Measurements from ENCODE around the gene TNS3. TPM values are rescaled to one million over a fixed set of nuclear protein-coding genes. Genes with fewer than 3 reads are reported as not detected.

TNS3 gene
- polyA plus RNA-seq, 1 donor from 2014 or later, result 12.5 TPM

GRCh38 chr7:47331179-47331565 lies 250.7 kb downstream of the TNS3 start:
- Mint-ChIP-seq H3K36me3 (no peaks in the 10 kb centered on the region), H3K27me3 (no peaks in the 10 kb centered on the region), H3K4me3 (no peak overlapping the region), H3K9me3 (no peaks in the 10 kb centered on the region), H3K27ac (peak overlapping the region in 1 of 3 donors; percentile 2), H3K4me1 (peaks cover 0 to 2% (median 2%) of the 10 kb centered on the region in 3 donors)

DNA sequence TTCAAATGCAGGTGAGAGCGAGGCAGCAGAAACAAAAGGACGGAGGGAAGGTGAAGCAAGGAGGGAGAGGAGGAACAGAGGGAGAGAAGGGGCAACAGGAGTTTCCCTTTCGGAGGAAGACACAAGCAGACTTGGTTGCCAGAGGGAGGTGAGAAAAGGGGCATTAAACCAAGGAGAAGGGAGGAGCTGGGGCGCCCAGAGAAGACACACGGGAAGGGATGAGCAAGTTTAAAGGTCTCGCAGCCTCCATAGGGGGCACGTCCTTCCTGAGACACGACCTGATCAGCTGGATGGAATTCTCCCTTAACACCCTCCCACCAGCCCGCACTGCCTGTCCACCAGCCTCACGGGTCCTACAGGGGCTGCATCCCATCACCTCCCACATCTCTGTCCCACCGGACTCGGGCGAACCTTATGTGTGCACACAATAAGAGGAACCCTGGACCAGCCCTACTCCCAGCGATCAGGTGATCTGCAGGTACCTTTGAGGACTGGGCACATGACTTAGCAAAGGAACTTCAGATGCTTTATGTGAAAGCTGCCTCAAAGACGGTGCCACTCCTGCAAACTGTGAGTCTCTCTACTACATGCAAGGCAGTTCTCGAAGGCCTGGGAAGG lies 251.2 kb downstream of the TNS3 start:
- no peaks in the 10 kb centered on the region for H3K36me3 Mint-ChIP-seq
- H3K27me3 Mint-ChIP-seq, result no peaks in the 10 kb centered on the region
- peak overlapping the region in 1 of 3 donors; percentile 2 for H3K27ac Mint-ChIP-seq
- H3K4me1 Mint-ChIP-seq, result peaks cover 0 to 2% (median 2%) of the 10 kb centered on the region in 3 donors
- H3K4me3 Mint-ChIP-seq, result no peak overlapping the region
- H3K9me3 Mint-ChIP-seq, result no peaks in the 10 kb centered on the region

- no peak overlapping the region for H3K4me3 Mint-ChIP-seq
- H3K4me1 Mint-ChIP-seq, result peaks cover 0 to 2% (median 2%) of the 10 kb centered on the region in 3 donors
- no peaks in the 10 kb centered on the region for H3K36me3 Mint-ChIP-seq
- H3K9me3 Mint-ChIP-seq, result no peaks in the 10 kb centered on the region
- H3K27ac Mint-ChIP-seq, result no peak overlapping the region
- H3K27me3 Mint-ChIP-seq, result no peaks in the 10 kb centered on the region
Observed at GRCh38 chr7:47330026-47330425, 251.9 kb downstream of the TNS3 start.

- H3K4me1 Mint-ChIP-seq, result peaks cover 0 to 2% (median 2%) of the 10 kb centered on the region in 3 donors
- no peak overlapping the region for H3K4me3 Mint-ChIP-seq
- H3K9me3 Mint-ChIP-seq, result no peaks in the 10 kb centered on the region
- no peaks in the 10 kb centered on the region for H3K27me3 Mint-ChIP-seq
- H3K36me3 Mint-ChIP-seq, result no peaks in the 10 kb centered on the region
- H3K27ac Mint-ChIP-seq, result no peak overlapping the region
Observed at GRCh38 chr7:47329320-47329926, 252.5 kb downstream of the TNS3 start.

GRCh38 chr7:47328392-47329319 lies 253.3 kb downstream of the TNS3 start:
- Mint-ChIP-seq H3K4me1 (peaks cover 0 to 2% (median 2%) of the 10 kb centered on the region in 3 donors), H3K9me3 (no peaks in the 10 kb centered on the region), H3K27ac (peak overlapping the region in 1 of 3 donors; percentile 32), H3K27me3 (no peaks in the 10 kb centered on the region), H3K4me3 (no peak overlapping the region), H3K36me3 (no peaks in the 10 kb centered on the region)

- H3K27ac Mint-ChIP-seq, result peak overlapping the region in 1 of 3 donors; percentile 32
- H3K4me3 Mint-ChIP-seq, result no peak overlapping the region
- no peaks in the 10 kb centered on the region for H3K36me3 Mint-ChIP-seq
- peaks cover 0 to 2% (median 2%) of the 10 kb centered on the region in 3 donors for H3K4me1 Mint-ChIP-seq
- no peaks in the 10 kb centered on the region for H3K9me3 Mint-ChIP-seq
- H3K27me3 Mint-ChIP-seq, result no peaks in the 10 kb centered on the region
Observed at GRCh38 chr7:47327698-47328391, 254.1 kb downstream of the TNS3 start.

- H3K27ac Mint-ChIP-seq, result peak overlapping the region in 1 of 3 donors; percentile 5
- no peak overlapping the region for H3K4me3 Mint-ChIP-seq
- peaks cover 0 to 2% (median 2%) of the 10 kb centered on the region in 3 donors for H3K4me1 Mint-ChIP-seq
- no peaks in the 10 kb centered on the region for H3K9me3 Mint-ChIP-seq
- H3K27me3 Mint-ChIP-seq, result no peaks in the 10 kb centered on the region
- peaks cover 2% of the 10 kb centered on the region for H3K36me3 Mint-ChIP-seq
Observed at GRCh38 chr7:47327346-47327697, 254.6 kb downstream of the TNS3 start.

DNA sequence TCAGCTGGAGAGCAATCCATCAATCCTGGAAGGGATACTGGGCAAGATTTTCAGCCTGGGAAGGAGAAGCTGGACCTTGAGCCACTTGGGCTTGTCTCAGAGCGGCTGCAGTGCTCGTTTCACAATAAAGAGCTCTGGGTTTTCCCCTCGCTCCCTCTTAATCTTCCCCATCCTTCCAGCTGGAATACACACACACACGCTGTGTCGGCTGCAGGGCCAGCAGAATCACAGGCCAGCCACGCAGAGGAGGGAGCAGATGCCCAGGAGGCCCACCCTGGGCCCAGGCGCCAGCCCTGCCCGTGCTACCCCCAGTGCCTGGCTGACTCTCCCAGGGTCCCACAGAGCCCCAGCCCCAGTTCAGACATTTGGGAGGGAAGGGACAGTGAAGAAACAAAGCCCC lies 255.1 kb downstream of the TNS3 start:
- H3K9me3 Mint-ChIP-seq, result no peaks in the 10 kb centered on the region
- no peaks in the 10 kb centered on the region for H3K27me3 Mint-ChIP-seq
- H3K4me3 Mint-ChIP-seq, result no peak overlapping the region
- peaks cover 2% of the 10 kb centered on the region for H3K36me3 Mint-ChIP-seq
- H3K4me1 Mint-ChIP-seq, result peaks cover 0 to 2% (median 2%) of the 10 kb centered on the region in 3 donors
- H3K27ac Mint-ChIP-seq, result peak overlapping the region in 1 of 3 donors; percentile 5

DNA sequence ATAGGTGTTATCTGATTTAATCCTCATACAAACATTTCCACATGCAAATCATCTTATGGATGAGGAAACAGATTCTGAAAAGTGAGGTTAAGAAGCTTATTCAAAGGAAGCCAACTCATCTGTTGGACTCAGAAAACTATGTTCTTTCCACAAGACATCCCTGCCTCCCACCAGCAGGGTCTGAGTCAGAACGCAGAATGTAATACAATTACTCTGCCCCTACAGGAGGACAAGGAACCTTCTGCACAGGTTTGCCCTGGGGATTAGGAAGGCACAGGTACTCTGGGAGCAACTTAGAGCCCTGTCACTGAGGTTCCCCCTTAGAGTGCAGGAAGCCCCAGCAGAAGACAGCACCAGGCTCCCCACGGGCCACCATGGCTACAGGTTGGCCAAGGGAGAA lies 255.7 kb downstream of the TNS3 start:
- peaks cover 0 to 2% (median 2%) of the 10 kb centered on the region in 3 donors for H3K4me1 Mint-ChIP-seq
- peaks cover 2% of the 10 kb centered on the region for H3K36me3 Mint-ChIP-seq
- H3K4me3 Mint-ChIP-seq, result no peak overlapping the region
- H3K27me3 Mint-ChIP-seq, result no peaks in the 10 kb centered on the region
- no peak overlapping the region for H3K27ac Mint-ChIP-seq
- no peaks in the 10 kb centered on the region for H3K9me3 Mint-ChIP-seq

GRCh38 chr7:47325337-47325736 lies 256.6 kb downstream of the TNS3 start:
- peaks cover 0 to 2% (median 2%) of the 10 kb centered on the region in 3 donors for H3K4me1 Mint-ChIP-seq
- peaks cover 6% of the 10 kb centered on the region for H3K36me3 Mint-ChIP-seq
- no peaks in the 10 kb centered on the region for H3K27me3 Mint-ChIP-seq
- no peaks in the 10 kb centered on the region for H3K9me3 Mint-ChIP-seq
- H3K4me3 Mint-ChIP-seq, result no peak overlapping the region
- H3K27ac Mint-ChIP-seq, result peak overlapping the region in 1 of 3 donors; percentile 4

GRCh38 chr7:47323904-47324303 lies 258.0 kb downstream of the TNS3 start:
- Mint-ChIP-seq H3K36me3 (peaks cover 6% of the 10 kb centered on the region), H3K9me3 (no peaks in the 10 kb centered on the region), H3K4me3 (no peak overlapping the region), H3K4me1 (peaks cover 0 to 2% (median 1%) of the 10 kb centered on the region in 3 donors), H3K27ac (no peak overlapping the region), H3K27me3 (no peaks in the 10 kb centered on the region)

DNA sequence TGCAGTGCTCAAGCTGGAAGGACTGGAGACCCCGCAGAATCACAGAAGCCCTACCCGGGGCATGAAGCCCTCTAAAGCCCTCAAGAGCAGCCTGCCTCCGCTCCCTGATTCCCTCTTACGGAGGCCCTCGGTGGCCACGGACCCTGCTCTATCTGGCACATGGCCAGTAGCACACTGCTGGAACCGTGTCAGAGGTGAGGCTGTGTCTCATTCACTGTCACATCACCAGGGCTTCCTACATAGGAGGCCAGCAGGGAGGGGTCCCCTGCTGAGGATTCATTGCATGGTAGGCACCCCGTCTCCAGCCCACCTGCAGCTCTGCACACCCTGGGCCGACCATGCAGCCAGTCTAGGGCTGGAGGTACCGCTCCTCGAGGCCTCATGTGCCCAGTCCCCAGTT lies 259.2 kb downstream of the TNS3 start:
- no peak overlapping the region for H3K4me3 Mint-ChIP-seq
- no peaks in the 10 kb centered on the region for H3K27me3 Mint-ChIP-seq
- peaks cover 8% of the 10 kb centered on the region for H3K36me3 Mint-ChIP-seq
- H3K9me3 Mint-ChIP-seq, result no peaks in the 10 kb centered on the region
- H3K27ac Mint-ChIP-seq, result peak overlapping the region in 1 of 3 donors; percentile 65
- H3K4me1 Mint-ChIP-seq, result no peaks in the 10 kb centered on the region

DNA sequence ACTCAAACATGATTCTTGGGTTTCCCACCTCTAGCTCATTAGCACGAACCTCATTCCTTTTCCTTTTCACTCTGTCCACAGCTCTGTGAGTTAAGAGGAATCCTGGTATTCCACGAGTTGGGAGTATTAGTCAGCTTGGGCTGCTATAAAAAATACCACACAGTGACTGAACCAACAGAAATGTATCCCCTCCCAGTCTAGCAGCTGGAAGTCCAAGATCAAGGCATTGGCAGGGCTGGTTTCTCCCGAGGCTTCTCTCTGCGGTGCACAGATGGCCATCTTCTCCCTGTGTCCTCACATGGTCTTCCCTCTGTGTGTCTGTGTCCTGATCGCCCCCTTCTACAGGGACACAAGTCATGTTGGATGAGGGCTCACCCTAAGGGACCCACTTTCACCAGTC lies 261.6 kb downstream of the TNS3 start:
- no peak overlapping the region for H3K27ac Mint-ChIP-seq

DNA sequence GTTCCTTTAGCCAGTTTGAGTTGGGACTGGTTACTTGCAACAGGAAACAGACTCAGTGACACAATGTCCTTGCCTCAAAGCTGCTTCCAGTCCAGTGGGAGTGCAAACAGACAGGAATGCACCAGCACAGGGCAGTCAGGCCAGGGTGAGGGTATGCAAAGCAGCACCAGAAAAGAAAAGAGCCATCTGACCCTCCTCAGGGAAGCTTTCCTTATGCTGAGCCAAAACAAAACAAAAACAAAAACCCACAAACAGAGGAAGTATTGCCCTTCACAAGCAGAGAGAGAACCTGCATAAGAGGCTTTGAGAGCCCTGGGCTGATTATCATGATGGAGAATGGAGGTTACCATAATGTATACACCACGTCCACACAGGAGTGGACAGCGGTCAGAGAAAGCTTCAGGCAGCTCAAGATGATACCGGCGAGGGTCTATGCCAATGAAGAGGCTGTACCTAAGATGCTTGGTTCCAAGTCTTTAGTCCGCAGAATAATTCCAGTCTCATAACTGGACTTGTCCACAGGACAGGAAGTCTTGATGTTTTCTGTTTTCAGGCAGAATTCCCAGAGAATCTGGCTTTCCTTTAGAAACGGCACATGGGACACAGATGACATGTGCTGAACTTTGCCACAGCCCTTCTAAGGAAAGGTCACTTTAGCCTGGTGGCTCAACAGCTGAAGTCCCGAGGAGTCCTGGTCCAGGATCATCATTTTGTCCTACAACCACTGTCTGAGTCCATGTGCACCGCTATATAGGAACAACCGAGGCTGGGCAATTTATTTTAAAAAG lies 263.3 kb downstream of the TNS3 start:
- H3K27ac Mint-ChIP-seq, result no peak overlapping the region
- H3K27me3 Mint-ChIP-seq, result no peaks in the 10 kb centered on the region

More for the DNA sequence above, 261.6 kb downstream of the TNS3 start:
- H3K9me3 Mint-ChIP-seq, result no peaks in the 10 kb centered on the region
- no peaks in the 10 kb centered on the region for H3K27me3 Mint-ChIP-seq
- H3K4me1 Mint-ChIP-seq, result peaks cover 0 to 1% (median 0%) of the 10 kb centered on the region in 3 donors
- H3K4me3 Mint-ChIP-seq, result peak overlapping the region in 1 of 4 donors; percentile 39
- peaks cover 11% of the 10 kb centered on the region for H3K36me3 Mint-ChIP-seq

More for the DNA sequence above, 263.3 kb downstream of the TNS3 start:
- Mint-ChIP-seq H3K9me3 (no peaks in the 10 kb centered on the region), H3K4me1 (peaks cover 0 to 1% (median 0%) of the 10 kb centered on the region in 3 donors), H3K4me3 (no peak overlapping the region), H3K36me3 (peaks cover 11% of the 10 kb centered on the region)

Measured in IgD-negative memory B cell (primary cell).